Activated T-helper 1 cell treated with anti-CD3 and anti-CD28 coated beads, Interleukin-12 subunit alpha, Interleukin-12 subunit beta, Interleukin-2, Interleukin-4 antibody, amounts not matched to agents 30 ng/mL and 10 ng/mL and 1 ng/mL, durations not matched to agents 14 hours and 24 hours and 36 hours (primary cell): ENCODE data around the gene UTF1. TPM values are rescaled to one million over a fixed set of nuclear protein-coding genes. Genes with fewer than 3 reads are reported as not detected.
"Not testable (repeated sequence)": the region's sequence is repeated elsewhere in the genome, so short reads cannot be mapped to it uniquely, and the experiment has no call there.

Source experiments
- DNase-seq: peaks from one replicate; pipeline ENCODE4 v3.0.0; 2021; ENCODE audit warnings: low spot score
- H3K27ac Mint-ChIP-seq: one replicate; pipeline ENCODE4 v1.8.0; 2021; ENCODE audit warnings: mild to moderate bottlenecking, mixed read lengths
- H3K27me3 Mint-ChIP-seq: one replicate; pipeline ENCODE4 v1.8.0; 2022; ENCODE audit warnings: mild to moderate bottlenecking, moderate library complexity, mixed read lengths; ENCODE audit not compliant: insufficient read depth
- H3K36me3 Mint-ChIP-seq: one replicate; pipeline ENCODE4 v1.8.0; 2021; ENCODE audit warnings: low read depth, mixed read lengths
- H3K4me1 Mint-ChIP-seq: one replicate; pipeline ENCODE4 v1.8.0; 2021; ENCODE audit warnings: low read depth, mixed read lengths
- H3K4me3 Mint-ChIP-seq: one replicate; pipeline ENCODE4 v1.8.0; 2021; ENCODE audit warnings: mild to moderate bottlenecking, moderate library complexity, mixed read lengths
- H3K9me3 Mint-ChIP-seq: one replicate; pipeline ENCODE4 v1.8.0; 2021; ENCODE audit warnings: mixed read lengths
- intact Hi-C: fragments of 100-400 bp; cut with micrococcal nuclease; formaldehyde crosslinking; loops from one replicate; pipeline ENCODE4 v1.15.1; 2024
- total RNA-seq: library from RNA; stranded (reverse); gene quantifications from 2 replicates; pipeline ENCODE4 v1.2.3, GENCODE V29; 2022

UTF1 gene
- total RNA-seq, 1 donor from 2014 or later: not detected

GRCh38 chr10:133265052-133265451 lies 35.0 kb downstream of the UTF1 start:
- H3K27ac Mint-ChIP-seq, intact Hi-C loops, H3K9me3 Mint-ChIP-seq, H3K27me3 Mint-ChIP-seq, DNase-seq: not testable (repeated sequence)
- Mint-ChIP-seq H3K4me1 (peaks cover 44% of the 10 kb centered on the region), H3K36me3 (peaks cover 14% of the 10 kb centered on the region), H3K4me3 (peak overlapping the region; percentile 37)

- intact Hi-C loops: no loop called here
- no peaks in the 10 kb centered on the region for H3K9me3 Mint-ChIP-seq
Measured at GRCh38 chr10:133266056-133266795, 36.2 kb downstream of the UTF1 start.

GRCh38 chr10:133267293-133267692 lies 37.3 kb downstream of the UTF1 start:
- intact Hi-C loops: no loop called here
- H3K9me3 Mint-ChIP-seq: no peaks in the 10 kb centered on the region
- no peak overlapping the region for H3K4me3 Mint-ChIP-seq
- H3K27me3 Mint-ChIP-seq: no peaks in the 10 kb centered on the region
- no peak for DNase-seq
- peaks cover 34% of the 10 kb centered on the region for H3K4me1 Mint-ChIP-seq
- peaks cover 20% of the 10 kb centered on the region for H3K36me3 Mint-ChIP-seq
- no peak overlapping the region for H3K27ac Mint-ChIP-seq

More at GRCh38 chr10:133266056-133266795, 36.2 kb downstream of the UTF1 start:
- H3K4me3 Mint-ChIP-seq: no peak overlapping the region
- H3K4me1 Mint-ChIP-seq: peaks cover 35% of the 10 kb centered on the region
- peaks cover 14% of the 10 kb centered on the region for H3K36me3 Mint-ChIP-seq
- H3K27ac Mint-ChIP-seq: no peak overlapping the region
- H3K27me3 Mint-ChIP-seq: no peaks in the 10 kb centered on the region
- DNase-seq: no peak

GRCh38 chr10:133267829-133268228 lies 37.8 kb downstream of the UTF1 start:
- Mint-ChIP-seq H3K4me3 (no peak overlapping the region), H3K27ac (no peak overlapping the region), H3K4me1 (peaks cover 29% of the 10 kb centered on the region), H3K9me3 (no peaks in the 10 kb centered on the region), H3K27me3 (no peaks in the 10 kb centered on the region), H3K36me3 (peaks cover 21% of the 10 kb centered on the region)
- DNase-seq: no peak
- intact Hi-C loops: no loop called here

GRCh38 chr10:133268532-133268931 lies 38.5 kb downstream of the UTF1 start:
- Mint-ChIP-seq H3K4me1 (peaks cover 22% of the 10 kb centered on the region), H3K27me3 (no peaks in the 10 kb centered on the region), H3K9me3 (no peaks in the 10 kb centered on the region), H3K4me3 (no peak overlapping the region), H3K36me3 (peaks cover 18% of the 10 kb centered on the region), H3K27ac (no peak overlapping the region)
- DNase-seq: no peak
- intact Hi-C loops: no loop called here

GRCh38 chr10:133269367-133269766 lies 39.4 kb downstream of the UTF1 start:
- Mint-ChIP-seq H3K27me3 (no peaks in the 10 kb centered on the region), H3K4me3 (no peak overlapping the region), H3K36me3 (peaks cover 16% of the 10 kb centered on the region), H3K27ac (no peak overlapping the region), H3K4me1 (peaks cover 15% of the 10 kb centered on the region), H3K9me3 (no peaks in the 10 kb centered on the region)
- intact Hi-C loops: no loop called here
- DNase-seq: no peak

- H3K27me3 Mint-ChIP-seq: no peaks in the 10 kb centered on the region
- H3K4me3 Mint-ChIP-seq: no peak overlapping the region
- peaks cover 13% of the 10 kb centered on the region for H3K36me3 Mint-ChIP-seq
Measured at GRCh38 chr10:133270204-133270603, 40.2 kb downstream of the UTF1 start.

GRCh38 chr10:133270773-133271297 lies 40.8 kb downstream of the UTF1 start:
- DNase-seq: no peak
- no peaks in the 10 kb centered on the region for H3K27me3 Mint-ChIP-seq
- no peak overlapping the region for H3K27ac Mint-ChIP-seq
- H3K36me3 Mint-ChIP-seq: peaks cover 8% of the 10 kb centered on the region
- H3K9me3 Mint-ChIP-seq: no peaks in the 10 kb centered on the region
- H3K4me3 Mint-ChIP-seq: no peak overlapping the region
- H3K4me1 Mint-ChIP-seq: peaks cover 1% of the 10 kb centered on the region
- intact Hi-C loops: loop anchor here (10.0 kb wide), 2 partner anchors 966 to 1366 kb away; partner anchors contain the start of genes PPP2R2D and STK32C

More at GRCh38 chr10:133270204-133270603, 40.2 kb downstream of the UTF1 start:
- no peak overlapping the region for H3K27ac Mint-ChIP-seq
- peaks cover 8% of the 10 kb centered on the region for H3K4me1 Mint-ChIP-seq
- no peak for DNase-seq
- intact Hi-C loops: loop anchor here (10.0 kb wide), 2 partner anchors 965 to 1365 kb away; partner anchors contain the start of genes PPP2R2D and STK32C
- H3K9me3 Mint-ChIP-seq: no peaks in the 10 kb centered on the region

GRCh38 chr10:133271521-133272300 lies 41.7 kb downstream of the UTF1 start:
- no peak overlapping the region for H3K27ac Mint-ChIP-seq
- no peaks in the 10 kb centered on the region for H3K9me3 Mint-ChIP-seq
- H3K4me3 Mint-ChIP-seq: no peak overlapping the region
- no peaks in the 10 kb centered on the region for H3K4me1 Mint-ChIP-seq
- no peaks in the 10 kb centered on the region for H3K27me3 Mint-ChIP-seq
- intact Hi-C loops: loop anchor here (10.0 kb wide), 2 partner anchors 967 to 1367 kb away; partner anchors contain the start of genes PPP2R2D and STK32C
- peaks cover 7% of the 10 kb centered on the region for H3K36me3 Mint-ChIP-seq
- DNase-seq: no peak

- Mint-ChIP-seq H3K27ac (no peak overlapping the region), H3K36me3 (peaks cover 7% of the 10 kb centered on the region), H3K4me3 (no peak overlapping the region), H3K27me3 (no peaks in the 10 kb centered on the region), H3K9me3 (no peaks in the 10 kb centered on the region), H3K4me1 (no peaks in the 10 kb centered on the region)
- intact Hi-C loops: loop anchor here (10.0 kb wide), 2 partner anchors 968 to 1368 kb away; partner anchors contain the start of genes PPP2R2D and STK32C
- DNase-seq: no peak
Measured at GRCh38 chr10:133272301-133272963, 42.4 kb downstream of the UTF1 start.

- no peak overlapping the region for H3K27ac Mint-ChIP-seq
- intact Hi-C loops: loop anchor here (10.0 kb wide), 2 partner anchors 968 to 1368 kb away; partner anchors contain the start of genes PPP2R2D and STK32C
Measured at GRCh38 chr10:133272964-133273420, 43.0 kb downstream of the UTF1 start.

GRCh38 chr10:133273534-133274143 lies 43.6 kb downstream of the UTF1 start:
- Mint-ChIP-seq H3K9me3 (no peaks in the 10 kb centered on the region), H3K4me3 (no peak overlapping the region), H3K27me3 (no peaks in the 10 kb centered on the region), H3K27ac (no peak overlapping the region), H3K36me3 (peaks cover 10% of the 10 kb centered on the region), H3K4me1 (peaks cover 11% of the 10 kb centered on the region)
- no peak for DNase-seq
- intact Hi-C loops: loop anchor here (2.0 to 10.0 kb wide), 3 partner anchors 117 to 1369 kb away; partner anchors contain the start of genes PPP2R2D and STK32C

More at GRCh38 chr10:133272964-133273420, 43.0 kb downstream of the UTF1 start:
- DNase-seq: no peak
- no peak overlapping the region for H3K4me3 Mint-ChIP-seq
- no peaks in the 10 kb centered on the region for H3K27me3 Mint-ChIP-seq
- no peaks in the 10 kb centered on the region for H3K9me3 Mint-ChIP-seq
- H3K4me1 Mint-ChIP-seq: peaks cover 5% of the 10 kb centered on the region
- H3K36me3 Mint-ChIP-seq: peaks cover 7% of the 10 kb centered on the region
